ENCODE data around the gene CDK14. TPM values are rescaled to one million over a fixed set of nuclear protein-coding genes. Genes with fewer than 3 reads are reported as not detected.

CDK14 gene
- total RNA-seq, 1 experiment from 2014 or later, result 57.9 TPM

DNA sequence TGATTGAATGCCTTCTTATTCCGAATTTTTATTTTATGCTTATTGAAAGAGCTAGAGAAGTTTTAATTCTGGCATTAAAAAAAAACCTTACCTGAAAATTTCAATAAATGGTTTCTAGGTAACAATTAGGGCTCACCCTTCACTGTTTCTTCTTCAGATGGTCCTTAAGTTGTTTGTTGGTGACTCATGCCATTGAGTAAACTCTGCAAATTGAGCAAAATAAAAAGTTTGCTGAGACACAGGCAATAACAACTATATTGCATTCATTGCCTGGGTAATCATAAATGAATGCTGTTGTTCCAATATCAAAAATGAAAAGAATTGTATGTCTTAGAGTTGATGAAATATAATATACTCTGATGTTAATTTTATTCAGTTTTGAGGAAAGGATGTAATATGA, 300.3 kb downstream of the CDK14 start:
- DNase-seq (ENCODE audit: low spot score) (no peak), ATAC-seq (no peak)
- Mint-ChIP-seq H3K27me3 (ENCODE audit: low read depth) (no peaks in the 10 kb centered on the region), H3K27ac (no peak overlapping the region), H3K4me3 (no peak overlapping the region), H3K9me3 (no peaks in the 10 kb centered on the region), H3K36me3 (no peaks in the 10 kb centered on the region), H3K4me1 (peaks cover 19% of the 10 kb centered on the region)
- ChIA-PET POLR2A (no interaction called here), CTCF (no interaction called here)
- TF ChIP-seq ESRRA (CRISPR knock-in tag; IDR thresholded peaks at IDR 0.05; ENCODE audit: borderline replicate concordance) (no peak), TP53 (CRISPR knock-in tag; IDR thresholded peaks at IDR 0.05) (no peak), ZNF396 (CRISPR knock-in tag; IDR thresholded peaks at IDR 0.05; ENCODE audit: borderline replicate concordance) (no peak), CREB1 (CRISPR knock-in tag; IDR thresholded peaks at IDR 0.05) (no peak), IRF2 (CRISPR knock-in tag; IDR thresholded peaks at IDR 0.05; ENCODE audit: borderline replicate concordance, low read depth) (no peak), ATF1 (CRISPR knock-in tag; IDR thresholded peaks at IDR 0.05) (no peak), FOXJ3 (CRISPR knock-in tag; IDR thresholded peaks at IDR 0.05; ENCODE audit: borderline replicate concordance) (no peak), MYBL2 (CRISPR knock-in tag; IDR thresholded peaks at IDR 0.05) (no peak), GTF2I (CRISPR knock-in tag; conservative IDR thresholded peaks at IDR 0.05) (no peak), ELF4 (CRISPR knock-in tag; IDR thresholded peaks at IDR 0.05; ENCODE audit: low read depth) (no peak)
- TF ChIP-seq, protein P1, sequence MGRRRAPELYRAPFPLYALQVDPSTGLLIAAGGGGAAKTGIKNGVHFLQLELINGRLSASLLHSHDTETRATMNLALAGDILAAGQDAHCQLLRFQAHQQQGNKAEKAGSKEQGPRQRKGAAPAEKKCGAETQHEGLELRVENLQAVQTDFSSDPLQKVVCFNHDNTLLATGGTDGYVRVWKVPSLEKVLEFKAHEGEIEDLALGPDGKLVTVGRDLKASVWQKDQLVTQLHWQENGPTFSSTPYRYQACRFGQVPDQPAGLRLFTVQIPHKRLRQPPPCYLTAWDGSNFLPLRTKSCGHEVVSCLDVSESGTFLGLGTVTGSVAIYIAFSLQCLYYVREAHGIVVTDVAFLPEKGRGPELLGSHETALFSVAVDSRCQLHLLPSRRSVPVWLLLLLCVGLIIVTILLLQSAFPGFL (CRISPR knock-in tag; IDR thresholded peaks at IDR 0.05; ENCODE audit: borderline replicate concordance), result no peak
- TF ChIP-seq, protein P2, sequence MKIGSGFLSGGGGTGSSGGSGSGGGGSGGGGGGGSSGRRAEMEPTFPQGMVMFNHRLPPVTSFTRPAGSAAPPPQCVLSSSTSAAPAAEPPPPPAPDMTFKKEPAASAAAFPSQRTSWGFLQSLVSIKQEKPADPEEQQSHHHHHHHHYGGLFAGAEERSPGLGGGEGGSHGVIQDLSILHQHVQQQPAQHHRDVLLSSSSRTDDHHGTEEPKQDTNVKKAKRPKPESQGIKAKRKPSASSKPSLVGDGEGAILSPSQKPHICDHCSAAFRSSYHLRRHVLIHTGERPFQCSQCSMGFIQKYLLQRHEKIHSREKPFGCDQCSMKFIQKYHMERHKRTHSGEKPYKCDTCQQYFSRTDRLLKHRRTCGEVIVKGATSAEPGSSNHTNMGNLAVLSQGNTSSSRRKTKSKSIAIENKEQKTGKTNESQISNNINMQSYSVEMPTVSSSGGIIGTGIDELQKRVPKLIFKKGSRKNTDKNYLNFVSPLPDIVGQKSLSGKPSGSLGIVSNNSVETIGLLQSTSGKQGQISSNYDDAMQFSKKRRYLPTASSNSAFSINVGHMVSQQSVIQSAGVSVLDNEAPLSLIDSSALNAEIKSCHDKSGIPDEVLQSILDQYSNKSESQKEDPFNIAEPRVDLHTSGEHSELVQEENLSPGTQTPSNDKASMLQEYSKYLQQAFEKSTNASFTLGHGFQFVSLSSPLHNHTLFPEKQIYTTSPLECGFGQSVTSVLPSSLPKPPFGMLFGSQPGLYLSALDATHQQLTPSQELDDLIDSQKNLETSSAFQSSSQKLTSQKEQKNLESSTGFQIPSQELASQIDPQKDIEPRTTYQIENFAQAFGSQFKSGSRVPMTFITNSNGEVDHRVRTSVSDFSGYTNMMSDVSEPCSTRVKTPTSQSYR (CRISPR knock-in tag; IDR thresholded peaks at IDR 0.05), result no peak
- TF ChIP-seq, protein P3, sequence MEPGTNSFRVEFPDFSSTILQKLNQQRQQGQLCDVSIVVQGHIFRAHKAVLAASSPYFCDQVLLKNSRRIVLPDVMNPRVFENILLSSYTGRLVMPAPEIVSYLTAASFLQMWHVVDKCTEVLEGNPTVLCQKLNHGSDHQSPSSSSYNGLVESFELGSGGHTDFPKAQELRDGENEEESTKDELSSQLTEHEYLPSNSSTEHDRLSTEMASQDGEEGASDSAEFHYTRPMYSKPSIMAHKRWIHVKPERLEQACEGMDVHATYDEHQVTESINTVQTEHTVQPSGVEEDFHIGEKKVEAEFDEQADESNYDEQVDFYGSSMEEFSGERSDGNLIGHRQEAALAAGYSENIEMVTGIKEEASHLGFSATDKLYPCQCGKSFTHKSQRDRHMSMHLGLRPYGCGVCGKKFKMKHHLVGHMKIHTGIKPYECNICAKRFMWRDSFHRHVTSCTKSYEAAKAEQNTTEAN (CRISPR knock-in tag; IDR thresholded peaks at IDR 0.05), result no peak

DNA sequence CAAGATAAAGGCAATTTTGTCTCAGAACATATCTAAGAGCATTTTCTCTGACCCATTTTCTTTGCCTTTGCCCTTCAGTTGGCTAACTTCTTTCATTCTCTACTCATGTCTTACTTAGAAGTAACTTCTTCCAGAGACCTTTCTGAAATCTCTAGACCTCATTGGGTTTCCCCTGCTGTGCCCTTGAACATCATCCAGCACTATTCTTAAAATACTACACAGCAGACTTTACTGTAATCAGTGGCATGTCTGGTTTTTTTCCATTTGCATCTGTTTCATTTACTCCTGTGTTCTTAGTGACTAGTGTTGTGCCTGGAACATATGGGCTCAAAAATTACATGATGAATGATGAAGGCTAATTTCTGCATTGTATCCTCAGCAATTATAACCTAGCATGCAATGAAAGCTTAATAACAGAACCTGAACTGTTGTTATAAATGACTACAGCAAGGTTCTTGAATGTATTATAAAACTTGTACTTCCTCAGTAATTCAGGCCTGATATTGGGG, 301.9 kb downstream of the CDK14 start:
- ChIA-PET POLR2A (no interaction called here), CTCF (no interaction called here)
- DNase-seq (ENCODE audit: low spot score) (no peak), ATAC-seq (no peak)
- no peaks in the 10 kb centered on the region for H3K9me3 Mint-ChIP-seq
- H3K4me1 Mint-ChIP-seq, result peaks cover 9% of the 10 kb centered on the region
- no peak overlapping the region for H3K4me3 Mint-ChIP-seq
- H3K36me3 Mint-ChIP-seq, result no peaks in the 10 kb centered on the region
- no peaks in the 10 kb centered on the region for H3K27me3 Mint-ChIP-seq (ENCODE audit: low read depth)
- H3K27ac Mint-ChIP-seq, result peak overlapping the region; percentile 47; the same call in 1 of the 2 replicates
- TF ChIP-seq, protein P4, sequence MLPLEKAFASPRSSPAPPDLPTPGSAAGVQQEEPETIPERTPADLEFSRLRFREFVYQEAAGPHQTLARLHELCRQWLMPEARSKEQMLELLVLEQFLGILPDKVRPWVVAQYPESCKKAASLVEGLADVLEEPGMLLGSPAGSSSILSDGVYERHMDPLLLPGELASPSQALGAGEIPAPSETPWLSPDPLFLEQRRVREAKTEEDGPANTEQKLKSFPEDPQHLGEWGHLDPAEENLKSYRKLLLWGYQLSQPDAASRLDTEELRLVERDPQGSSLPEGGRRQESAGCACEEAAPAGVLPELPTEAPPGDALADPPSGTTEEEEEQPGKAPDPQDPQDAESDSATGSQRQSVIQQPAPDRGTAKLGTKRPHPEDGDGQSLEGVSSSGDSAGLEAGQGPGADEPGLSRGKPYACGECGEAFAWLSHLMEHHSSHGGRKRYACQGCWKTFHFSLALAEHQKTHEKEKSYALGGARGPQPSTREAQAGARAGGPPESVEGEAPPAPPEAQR (CRISPR knock-in tag; IDR thresholded peaks at IDR 0.05), result no peak
- TF ChIP-seq IRF2 (CRISPR knock-in tag; IDR thresholded peaks at IDR 0.05; ENCODE audit: borderline replicate concordance, low read depth), result no peak
- no peak for TF ChIP-seq JAZF1 (CRISPR knock-in tag; IDR thresholded peaks at IDR 0.05)
- TF ChIP-seq ATF1 (CRISPR knock-in tag; IDR thresholded peaks at IDR 0.05), result no peak
- TF ChIP-seq NR2C2 (CRISPR knock-in tag; IDR thresholded peaks at IDR 0.05), result no peak
- TF ChIP-seq, protein P5, sequence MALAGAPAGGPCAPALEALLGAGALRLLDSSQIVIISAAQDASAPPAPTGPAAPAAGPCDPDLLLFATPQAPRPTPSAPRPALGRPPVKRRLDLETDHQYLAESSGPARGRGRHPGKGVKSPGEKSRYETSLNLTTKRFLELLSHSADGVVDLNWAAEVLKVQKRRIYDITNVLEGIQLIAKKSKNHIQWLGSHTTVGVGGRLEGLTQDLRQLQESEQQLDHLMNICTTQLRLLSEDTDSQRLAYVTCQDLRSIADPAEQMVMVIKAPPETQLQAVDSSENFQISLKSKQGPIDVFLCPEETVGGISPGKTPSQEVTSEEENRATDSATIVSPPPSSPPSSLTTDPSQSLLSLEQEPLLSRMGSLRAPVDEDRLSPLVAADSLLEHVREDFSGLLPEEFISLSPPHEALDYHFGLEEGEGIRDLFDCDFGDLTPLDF (CRISPR knock-in tag; IDR thresholded peaks at IDR 0.05), result no peak
- TF ChIP-seq, protein P6, sequence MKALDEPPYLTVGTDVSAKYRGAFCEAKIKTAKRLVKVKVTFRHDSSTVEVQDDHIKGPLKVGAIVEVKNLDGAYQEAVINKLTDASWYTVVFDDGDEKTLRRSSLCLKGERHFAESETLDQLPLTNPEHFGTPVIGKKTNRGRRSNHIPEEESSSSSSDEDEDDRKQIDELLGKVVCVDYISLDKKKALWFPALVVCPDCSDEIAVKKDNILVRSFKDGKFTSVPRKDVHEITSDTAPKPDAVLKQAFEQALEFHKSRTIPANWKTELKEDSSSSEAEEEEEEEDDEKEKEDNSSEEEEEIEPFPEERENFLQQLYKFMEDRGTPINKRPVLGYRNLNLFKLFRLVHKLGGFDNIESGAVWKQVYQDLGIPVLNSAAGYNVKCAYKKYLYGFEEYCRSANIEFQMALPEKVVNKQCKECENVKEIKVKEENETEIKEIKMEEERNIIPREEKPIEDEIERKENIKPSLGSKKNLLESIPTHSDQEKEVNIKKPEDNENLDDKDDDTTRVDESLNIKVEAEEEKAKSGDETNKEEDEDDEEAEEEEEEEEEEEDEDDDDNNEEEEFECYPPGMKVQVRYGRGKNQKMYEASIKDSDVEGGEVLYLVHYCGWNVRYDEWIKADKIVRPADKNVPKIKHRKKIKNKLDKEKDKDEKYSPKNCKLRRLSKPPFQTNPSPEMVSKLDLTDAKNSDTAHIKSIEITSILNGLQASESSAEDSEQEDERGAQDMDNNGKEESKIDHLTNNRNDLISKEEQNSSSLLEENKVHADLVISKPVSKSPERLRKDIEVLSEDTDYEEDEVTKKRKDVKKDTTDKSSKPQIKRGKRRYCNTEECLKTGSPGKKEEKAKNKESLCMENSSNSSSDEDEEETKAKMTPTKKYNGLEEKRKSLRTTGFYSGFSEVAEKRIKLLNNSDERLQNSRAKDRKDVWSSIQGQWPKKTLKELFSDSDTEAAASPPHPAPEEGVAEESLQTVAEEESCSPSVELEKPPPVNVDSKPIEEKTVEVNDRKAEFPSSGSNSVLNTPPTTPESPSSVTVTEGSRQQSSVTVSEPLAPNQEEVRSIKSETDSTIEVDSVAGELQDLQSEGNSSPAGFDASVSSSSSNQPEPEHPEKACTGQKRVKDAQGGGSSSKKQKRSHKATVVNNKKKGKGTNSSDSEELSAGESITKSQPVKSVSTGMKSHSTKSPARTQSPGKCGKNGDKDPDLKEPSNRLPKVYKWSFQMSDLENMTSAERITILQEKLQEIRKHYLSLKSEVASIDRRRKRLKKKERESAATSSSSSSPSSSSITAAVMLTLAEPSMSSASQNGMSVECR (CRISPR knock-in tag; IDR thresholded peaks at IDR 0.05; ENCODE audit: borderline replicate concordance), result no peak
- no peak for TF ChIP-seq SP1 (CRISPR knock-in tag; conservative IDR thresholded peaks at IDR 0.05)
- TF ChIP-seq, protein P7, sequence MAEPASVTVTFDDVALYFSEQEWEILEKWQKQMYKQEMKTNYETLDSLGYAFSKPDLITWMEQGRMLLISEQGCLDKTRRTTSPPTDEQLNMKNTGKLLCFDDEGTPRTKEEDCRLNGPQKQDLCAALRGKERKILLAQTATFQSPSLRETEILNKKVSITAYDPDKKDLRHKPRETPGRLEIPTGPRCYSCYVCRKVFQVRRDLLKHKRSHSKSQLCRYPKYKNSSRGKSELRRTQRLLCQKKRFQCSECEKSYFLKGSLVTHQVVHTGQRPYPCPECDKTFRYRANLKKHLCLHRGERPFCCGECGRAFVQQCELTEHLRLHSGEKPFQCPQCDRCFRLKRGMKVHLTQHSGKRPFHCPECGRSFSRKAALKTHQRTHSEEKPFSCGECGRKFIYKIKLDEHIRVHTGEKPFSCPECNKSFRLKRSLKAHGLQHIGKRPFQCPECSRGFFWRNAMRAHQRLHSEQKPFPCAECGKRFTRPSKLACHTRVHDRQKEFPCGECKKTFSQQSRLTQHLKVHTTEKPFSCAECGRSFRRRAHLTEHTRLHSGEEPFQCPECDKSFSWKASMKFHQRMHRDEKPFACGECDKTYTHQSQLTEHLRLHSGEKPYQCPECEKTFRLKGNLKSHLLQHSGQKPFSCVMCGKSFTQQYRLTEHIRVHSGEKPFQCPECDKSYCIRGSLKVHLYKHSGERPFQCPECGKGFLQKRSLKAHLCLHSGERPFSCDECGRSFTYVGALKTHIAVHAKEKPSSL (CRISPR knock-in tag; conservative IDR thresholded peaks at IDR 0.05), result no peak
